Measurements from ENCODE around the gene CNGA3. TPM values are rescaled to one million over a fixed set of nuclear protein-coding genes. Genes with fewer than 3 reads are reported as not detected.
A peak's percentile ranks its signal among the peaks of the same experiment; 100 is the strongest.

Gene CNGA3
- total and polyA plus RNA-seq, 2 of the 8 experiments (the other 6 are each of a cell fraction or from before 2014, with no cell fraction given) = 0.02 TPM; not detected in 1

DNA sequence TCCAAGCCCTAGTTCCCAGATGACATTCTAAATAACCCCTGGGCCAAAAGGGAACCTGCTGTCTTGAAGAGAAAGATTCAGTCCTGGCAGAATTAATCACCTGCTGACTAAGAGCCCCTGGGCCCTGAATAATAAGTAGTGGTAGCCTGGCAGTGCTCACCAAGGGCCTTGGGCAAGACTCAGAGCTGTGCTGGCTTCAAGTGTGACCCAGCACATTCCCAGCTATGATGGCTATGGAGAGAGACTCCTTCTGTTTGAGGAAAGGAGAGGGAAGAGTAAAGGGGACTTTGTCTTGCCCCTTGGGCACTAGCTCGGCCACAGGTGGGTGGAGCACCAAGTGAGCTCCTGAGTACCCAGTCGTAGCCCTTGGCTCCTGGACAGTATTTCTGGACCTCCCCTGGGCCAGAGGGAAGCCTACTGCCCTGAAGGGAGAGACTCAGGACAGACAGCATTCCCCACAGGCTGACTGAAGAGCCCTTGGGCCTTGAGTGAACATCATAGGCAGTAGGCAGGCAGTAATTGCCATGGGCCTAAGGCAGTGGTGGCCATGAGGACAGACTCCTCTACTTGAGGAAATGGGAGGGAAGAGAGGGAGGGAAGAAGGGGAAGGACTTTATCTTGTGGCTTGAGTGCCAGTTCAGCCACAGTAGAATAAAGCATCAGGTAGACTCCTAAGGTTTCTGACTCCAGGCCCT lies 58.4 kb downstream of the CNGA3 start:
- Histone ChIP-seq H3K4ac (replicated peaks; ENCODE audit: insufficient read length, low read depth, low read length) (no peak overlapping the region), H3K79me2 (ENCODE audit: control insufficient read depth in 1 of 2, insufficient read depth in 2 of 2, low read length in 2 of 2) (no peaks in the 10 kb centered on the region), H4K8ac (ENCODE audit: extremely low read depth, insufficient read depth, low read length) (no peak overlapping the region), H3K9me3 (ENCODE audit: insufficient read depth in 2 of 2, low read depth in 1 of 2, low read length in 1 of 2) (no peaks in the 10 kb centered on the region), H2BK12ac (ENCODE audit: low read depth, low read length) (no peak overlapping the region), H3K56ac (replicated peaks; ENCODE audit: insufficient read length, low read depth, low read length) (no peak overlapping the region), H4K91ac (replicated peaks; ENCODE audit: insufficient read length, low read length) (no peak overlapping the region), H2BK5ac (ENCODE audit: low read depth, low read length) (no peak overlapping the region), H3K4me3 (ENCODE audit: extremely low read depth in 1 of 4, insufficient read depth in 2 of 4, low read depth in 3 of 4, low read length in 4 of 4) (no peak overlapping the region), H3K14ac (ENCODE audit: insufficient read length) (no peak overlapping the region), H2BK20ac (ENCODE audit: low read length) (no peak overlapping the region), H2BK120ac (replicated peaks; ENCODE audit: low read depth, low read length) (no peak overlapping the region), H2AFZ (ENCODE audit: low read length) (no peak overlapping the region), H3K18ac (ENCODE audit: extremely low read depth, low read length) (no peak overlapping the region), H3K79me1 (ENCODE audit: low read depth, low read length) (no peaks in the 10 kb centered on the region), H4K5ac (ENCODE audit: insufficient read length, low read depth, low read length) (no peak overlapping the region), H3K9ac (replicated peaks in 1 of 4; ENCODE audit: extremely low read depth in 1 of 4, low read depth in 3 of 4, low read length in 3 of 4) (no peak overlapping the region), H3K23me2 (ENCODE audit: low read depth, low read length) (no peaks in the 10 kb centered on the region), H3K27me3 (replicated peaks in 1 of 4; ENCODE audit: control insufficient read depth in 3 of 4, extremely low read depth in 1 of 4, insufficient read depth in 3 of 4, low read length in 3 of 4) (no peaks in the 10 kb centered on the region), H3K27ac (ENCODE audit: low read depth, low read length) (no peak overlapping the region), H3K4me2 (ENCODE audit: insufficient read depth in 1 of 2, low read depth in 2 of 2, low read length in 2 of 2) (no peak overlapping the region), H2BK15ac (ENCODE audit: low read length) (no peak overlapping the region), H4K20me1 (replicated peaks in 1 of 2; ENCODE audit: control insufficient read depth in 1 of 2, insufficient read depth in 2 of 2, low read length in 2 of 2) (no peaks in the 10 kb centered on the region), H3K23ac (ENCODE audit: insufficient read length) (no peak overlapping the region), H2AK5ac (ENCODE audit: low read depth, low read length) (no peak overlapping the region), H3K4me1 (replicated peaks in 1 of 4; ENCODE audit: control insufficient read depth in 3 of 4, insufficient read depth in 4 of 4, low read length in 3 of 4) (peaks cover 0 to 6% (median 1%) of the 10 kb centered on the region in 4 experiments; a peak in 1 of 7 replicates), H3K36me3 (ENCODE audit: control insufficient read depth in 2 of 4, insufficient read depth in 4 of 4, low read length in 3 of 4) (no peaks in the 10 kb centered on the region)
- DNase-seq (ENCODE audit: low read depth in 1 of 2, low spot score in 2 of 2) (peak in 1 of 2 experiments; percentile 32), FAIRE-seq (no peak)
- POLR2A ChIA-PET (ENCODE audit: partially characterized antibody) = no interaction called here
- 96% methylated on average over 2 of the region's 2 CpGs; no CpG with 5 or more reads in 1 of the 2 experiments for WGBS, 2 experiments (ENCODE audit: extremely low coverage in 1 of 2, insufficient coverage in 1 of 2, insufficient read length in 1 of 2, insufficient replicate concordance in 2 of 2, low coverage in 1 of 2, low lambda C conversion rate in 2 of 2, missing lambda C conversion rate in 1 of 2)
- CTCF ChIA-PET (ENCODE audit: partially characterized antibody) = interaction anchor here (0.9 to 1.7 kb wide), 4 partner anchors 8 to 84 kb away, joined by 3 to 4 read pairs (median 4); no protein-coding TSS in a partner anchor
- no peak for TF ChIP-seq GABPA (IDR thresholded peaks at IDR 0.05; ENCODE audit: borderline replicate concordance, insufficient read depth, low read length)
- TF ChIP-seq POLR2AphosphoS5 (IDR thresholded peaks at IDR 0.05; ENCODE audit: low read depth, low read length) = no peak
- TF ChIP-seq SUZ12 (IDR thresholded peaks at IDR 0.05; ENCODE audit: low read length) = no peak
- TF ChIP-seq SP4 (IDR thresholded peaks at IDR 0.05; ENCODE audit: low read length) = no peak
- TF ChIP-seq RNF2 (IDR thresholded peaks at IDR 0.05; ENCODE audit: borderline replicate concordance, low read depth, low read length, missing control alignments, poor library complexity, severe bottlenecking) = no peak
- no peak for TF ChIP-seq RBBP5 (IDR thresholded peaks at IDR 0.05; ENCODE audit: borderline replicate concordance, low read depth, low read length)
- TF ChIP-seq RXRA (IDR thresholded peaks at IDR 0.05; ENCODE audit: insufficient read depth, low read depth, low read length) = no peak
- TF ChIP-seq RFX5 (IDR thresholded peaks at IDR 0.05; ENCODE audit: borderline replicate concordance, low read depth, low read length) = no peak
- no peak for TF ChIP-seq PHF8 (conservative IDR thresholded peaks at IDR 0.05; ENCODE audit: low read depth, low read length)
- no peak for TF ChIP-seq KDM5A (IDR thresholded peaks at IDR 0.05; ENCODE audit: low read length)
- no peak for TF ChIP-seq CBX8 (IDR thresholded peaks at IDR 0.05; ENCODE audit: borderline replicate concordance, low read depth, low read length)
- no peak for TF ChIP-seq EGR1 (IDR thresholded peaks at IDR 0.05; ENCODE audit: borderline replicate concordance, low read depth, low read length)
- TF ChIP-seq KDM4A (IDR thresholded peaks at IDR 0.05; ENCODE audit: low read depth, low read length, severe bottlenecking) = no peak
